HCT116 (cell line): Measurements from ENCODE around the gene NME9. TPM values are rescaled to one million over a fixed set of nuclear protein-coding genes. Genes with fewer than 3 reads are reported as not detected.

ENCODE experiments used
- ATAC-seq: fragments of 200-7000 bp; cut with Tn5 transposase; 2 replicates; pipeline ENCODE4 v1.9.1; 2020; ENCODE audit warnings: mild to moderate bottlenecking, moderate library complexity
- BruUV-seq: library from RNA; stranded (reverse); fragments of 400-500 nt; replicated peaks from 2 replicates; lab custom pipeline; 2021; lab: Mats Ljungman, UMichigan
- CTCF ChIA-PET: fragments of 300-600 bp; sonication (Branson Sonifier 250); formaldehyde crosslinking; loops from one replicate; lab custom pipeline; 2021; ENCODE audit warnings: antibody characterized with exemption; lab: Charles Lee
- POLR2A ChIA-PET: fragments of 300-600, 350-600 bp; sonication (Branson Sonifier 250); formaldehyde crosslinking; loops from one replicate; lab custom pipeline; 2021; ENCODE audit warnings: antibody characterized with exemption; lab: Charles Lee
- RAD21 ChIA-PET, 2 experiments: fragments of 300-600 bp; sonication (Branson Sonifier 250); formaldehyde crosslinking; loops; one replicate each; lab custom pipeline; 2023; ENCODE audit warnings: low total read pairs in 2 of 2; ENCODE audit not compliant: uncharacterized antibody in 2 of 2, unreplicated experiment in 2 of 2, low non-redundant PET in 1 of 2; lab: Charles Lee
- DNase-seq: peaks from one replicate; pipeline ENCODE4 v3.0.0-alpha.2; 2010; ENCODE audit warnings: low read depth, low spot score
- H2AFZ ChIP-seq: fragments of 200-600 bp; shearing (Covaris generic), sonication (generic); 2 replicates; pipeline ENCODE4 v1.6.1; 2017; ENCODE audit warnings: low read depth, mixed run types, mixed read lengths, antibody characterized with exemption, low read length; ENCODE audit not compliant: poor library complexity, severe bottlenecking
- H3K27ac ChIP-seq: 2 replicates; pipeline ENCODE4 v1.5.1; 2012; ENCODE audit warnings: low read depth, low read length
- H3K27me3 ChIP-seq: fragments of 200-600 bp; sonication (generic); 2 replicates; pipeline ENCODE4 v1.6.1; 2016; ENCODE audit warnings: mixed run types, low read length, mixed read lengths; ENCODE audit not compliant: insufficient read depth
- H3K36me3 ChIP-seq, 2 experiments: fragments of 200-500 bp in 1 of 2; fragments of 200-600 bp in 1 of 2; sonication (Bioruptor generic) in 1 of 2; sonication (generic) in 1 of 2; 2 replicates each; pipeline versions ENCODE4 v1.5.1 to v1.6.1; 2014 to 2016; ENCODE audit warnings: low read length in 2 of 2, inconsistent platforms in 1 of 2, mixed read lengths in 1 of 2, mixed run types in 1 of 2; ENCODE audit not compliant: insufficient read depth in 2 of 2, control insufficient read depth in 1 of 2
- H3K4me1 ChIP-seq, 2 experiments: fragments of 200-600 bp in 1 of 2; sonication (generic) in 1 of 2; 2 replicates each; pipeline versions ENCODE4 v1.5.1 to v1.6.1; 2012 to 2017; ENCODE audit warnings: low read length in 2 of 2, inconsistent platforms in 1 of 2, mild to moderate bottlenecking in 1 of 2, mixed read lengths in 1 of 2, mixed run types in 1 of 2, moderate library complexity in 1 of 2; ENCODE audit not compliant: insufficient read depth in 2 of 2, control insufficient read depth in 1 of 2
- H3K4me2 ChIP-seq: fragments of 200-600 bp; sonication (generic); 2 replicates; pipeline ENCODE4 v1.6.1; 2017; ENCODE audit warnings: mixed run types, low read length, mixed read lengths
- H3K4me3 ChIP-seq, 2 experiments: fragments of 200-600 bp in 1 of 2; sonication (generic) in 1 of 2; replicated peaks in 1 of 2; 2 replicates each; pipeline ENCODE4 v1.5.1; 2011 to 2016; ENCODE audit warnings: low read length in 2 of 2, control low read depth in 1 of 2, low read depth in 1 of 2, mild to moderate bottlenecking in 1 of 2, mixed read lengths in 1 of 2, mixed run types in 1 of 2
- H3K79me2 ChIP-seq: fragments of 200-600 bp; sonication (generic); 2 replicates; pipeline ENCODE4 v1.6.1; 2017; ENCODE audit warnings: mild to moderate bottlenecking, mixed run types, low read length, moderate library complexity, mixed read lengths; ENCODE audit not compliant: insufficient read depth
- H3K9ac ChIP-seq: fragments of 200-600 bp; sonication (generic); 2 replicates; pipeline ENCODE4 v1.6.1; 2016; ENCODE audit warnings: low read length, mixed read lengths
- H3K9me2 ChIP-seq: fragments of 200-600 bp; sonication (generic), shearing (Covaris generic); 2 replicates; pipeline ENCODE4 v1.6.1; 2017; ENCODE audit warnings: mixed run types, mild to moderate bottlenecking, moderate library complexity; ENCODE audit not compliant: insufficient read depth
- H3K9me3 ChIP-seq, 2 experiments: fragments of 200-500 bp in 1 of 2; fragments of 200-600 bp in 1 of 2; sonication (Bioruptor generic) in 1 of 2; sonication (generic) in 1 of 2; 2 replicates each; pipeline ENCODE4 v1.6.1; 2014 to 2017; ENCODE audit warnings: low read length in 2 of 2, mixed read lengths in 2 of 2, inconsistent platforms in 1 of 2, low read depth in 1 of 2, mild to moderate bottlenecking in 1 of 2, mixed run types in 1 of 2, moderate library complexity in 1 of 2; ENCODE audit not compliant: control insufficient read depth in 1 of 2, insufficient read depth in 1 of 2
- H4K20me1 ChIP-seq: fragments of 200-600 bp; sonication (generic), shearing (Covaris generic); 2 replicates; pipeline ENCODE4 v1.6.1; 2017; ENCODE audit warnings: mixed run types, mild to moderate bottlenecking, moderate library complexity; ENCODE audit not compliant: insufficient read depth
- EGR1 ChIP-seq: IDR thresholded peaks from 2 replicates; pipeline ENCODE4 v1.6.1; 2012; ENCODE audit warnings: low read depth
- ELF1 ChIP-seq: IDR thresholded peaks from 2 replicates; pipeline ENCODE4 v1.6.1; 2012; ENCODE audit warnings: low read depth, borderline replicate concordance
- EZH2 ChIP-seq: fragments of 200-600 bp; sonication (generic); IDR thresholded peaks from 2 replicates; pipeline ENCODE4 v1.6.1; 2017; ENCODE audit warnings: antibody characterized with exemption, mixed run types
- FOSL1 ChIP-seq: IDR thresholded peaks from 2 replicates; pipeline ENCODE4 v1.6.1; 2012; ENCODE audit warnings: low read depth
- MAX ChIP-seq: IDR thresholded peaks from 2 replicates; pipeline ENCODE4 v1.6.1; 2012
- POLR2A ChIP-seq: IDR thresholded peaks from 2 replicates; pipeline ENCODE4 v1.7.0; 2011; ENCODE audit warnings: borderline replicate concordance; ENCODE audit not compliant: insufficient read depth, insufficient read length; ENCODE audit errors: extremely low read depth
- POLR2AphosphoS5 ChIP-seq: IDR thresholded peaks from 2 replicates; pipeline ENCODE4 v1.6.1; 2011; ENCODE audit warnings: mild to moderate bottlenecking, low read depth, low read length, moderate library complexity
- RAD21 ChIP-seq: IDR thresholded peaks from 2 replicates; pipeline ENCODE4 v1.6.1; 2012; ENCODE audit warnings: low read depth, mild to moderate bottlenecking
- REST ChIP-seq: IDR thresholded peaks from 2 replicates; pipeline ENCODE4 v1.6.1; 2012; ENCODE audit warnings: low read depth
- SIN3A ChIP-seq: IDR thresholded peaks from 2 replicates; pipeline ENCODE4 v1.6.1; 2012; ENCODE audit warnings: low read depth
- SP1 ChIP-seq: IDR thresholded peaks from 2 replicates; pipeline ENCODE4 v1.6.1; 2012; ENCODE audit warnings: low read depth
- TCF7L2 ChIP-seq: IDR thresholded peaks from 2 replicates; pipeline ENCODE4 v1.7.0; 2011; ENCODE audit warnings: borderline replicate concordance, inconsistent platforms; ENCODE audit not compliant: insufficient read depth, insufficient read length; ENCODE audit errors: extremely low read depth
- ZNF274 ChIP-seq: fragments of 200-500 bp; sonication (Bioruptor generic); IDR thresholded peaks from 2 replicates; pipeline ENCODE4 v1.6.1; 2014; ENCODE audit warnings: mild to moderate bottlenecking, low read depth, low read length, inconsistent platforms
- intact Hi-C: fragments of 100-400 bp; cut with micrococcal nuclease; formaldehyde crosslinking; loops from 2 replicates; pipeline ENCODE4 v1.10.0; 2022
- total RNA-seq: library from RNA; stranded (reverse); gene quantifications from one replicate; pipeline ENCODE4 v1.2.1, GENCODE V29; 2021; ENCODE audit not compliant: unreplicated experiment
- TF ChIP-seq, protein P1 (sequence below): IDR thresholded peaks from 2 replicates; pipeline ENCODE4 v1.6.1; 2012

Gene NME9
- total RNA-seq, 1 experiment from 2014 or later: 0.79 TPM

GRCh38 chr3:138373736-138374094 is 44.1 kb upstream of the NME9 start:
- ChIA-PET POLR2A (no interaction called here), CTCF (no interaction called here), RAD21 (no interaction called here)
- H3K9ac ChIP-seq: no peak overlapping the region
- H2AFZ ChIP-seq: no peak overlapping the region
- H3K27ac ChIP-seq: no peak overlapping the region
- intact Hi-C loops: no loop called here
- no peak overlapping the region for H3K4me2 ChIP-seq
- no peak overlapping the region for H3K4me3 ChIP-seq
- H3K4me1 ChIP-seq: no peaks in the 10 kb centered on the region
- H3K36me3 ChIP-seq: no peaks in the 10 kb centered on the region; a peak in 1 of 4 replicates
- no peaks in the 10 kb centered on the region for H3K9me3 ChIP-seq
- DNase-seq: no peak
- no peaks in the 10 kb centered on the region for H3K9me2 ChIP-seq
- no peaks in the 10 kb centered on the region for H4K20me1 ChIP-seq
- ATAC-seq: no peak
- no peaks in the 10 kb centered on the region for H3K79me2 ChIP-seq
- no TSS peak for BruUV-seq
- TF ChIP-seq SIN3A: no peak
- TF ChIP-seq FOSL1: no peak
- TF ChIP-seq EZH2: no peak
- no peak for TF ChIP-seq MAX
- TF ChIP-seq EGR1: no peak
- TF ChIP-seq POLR2AphosphoS5: no peak
- TF ChIP-seq RAD21: no peak
- no peak for TF ChIP-seq TCF7L2
- no peak for TF ChIP-seq ZNF274
- no peak for TF ChIP-seq SP1
- TF ChIP-seq POLR2A: no peak
- TF ChIP-seq, protein P1, sequence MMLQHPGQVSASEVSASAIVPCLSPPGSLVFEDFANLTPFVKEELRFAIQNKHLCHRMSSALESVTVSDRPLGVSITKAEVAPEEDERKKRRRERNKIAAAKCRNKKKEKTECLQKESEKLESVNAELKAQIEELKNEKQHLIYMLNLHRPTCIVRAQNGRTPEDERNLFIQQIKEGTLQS: no peak
- TF ChIP-seq REST: no peak
- TF ChIP-seq ELF1: no peak
- H3K27me3 ChIP-seq: no peaks in the 10 kb centered on the region
